Astrocyte (in vitro differentiated cells and primary cell): ENCODE measurements around the gene MYO1F. TPM values are rescaled to one million over a fixed set of nuclear protein-coding genes. Genes with fewer than 3 reads are reported as not detected.

ENCODE experiments used
- DNase-seq: peaks from one replicate; pipeline ENCODE4 v3.0.0-alpha.2; 2010; ENCODE audit warnings: low read depth
- FAIRE-seq: peaks from 2 replicates; lab custom pipeline; 2011; peaks lifted over from hg19 to GRCh38; lab: Jason Lieb, UNC
- H2AFZ ChIP-seq: 2 replicates; pipeline ENCODE4 v1.6.0; 2012; ENCODE audit warnings: low read depth, low read length, inconsistent platforms
- H3K27ac ChIP-seq: 2 replicates; pipeline ENCODE4 v1.5.1; 2011; ENCODE audit warnings: low read depth, low read length, inconsistent platforms
- H3K27me3 ChIP-seq: 2 replicates; pipeline ENCODE4 v1.6.0; 2011; ENCODE audit warnings: low read length, inconsistent platforms; ENCODE audit not compliant: insufficient read depth
- H3K36me3 ChIP-seq: 2 replicates; pipeline ENCODE4 v1.5.1; 2011; ENCODE audit warnings: low read length, inconsistent platforms; ENCODE audit not compliant: insufficient read depth
- H3K4me1 ChIP-seq: 2 replicates; pipeline ENCODE4 v1.5.1; 2011; ENCODE audit warnings: low read length, inconsistent platforms; ENCODE audit not compliant: insufficient read depth
- H3K4me2 ChIP-seq: 2 replicates; pipeline ENCODE4 v1.6.0; 2012; ENCODE audit warnings: low read length, inconsistent platforms
- H3K4me3 ChIP-seq: 2 replicates; pipeline ENCODE4 v1.5.1; 2011; ENCODE audit warnings: low read depth, mild to moderate bottlenecking, low read length, inconsistent platforms; ENCODE audit not compliant: insufficient read depth
- H3K79me2 ChIP-seq: 2 replicates; pipeline ENCODE4 v1.6.0; 2012; ENCODE audit warnings: mild to moderate bottlenecking, low read length, inconsistent platforms; ENCODE audit not compliant: insufficient read depth
- H3K9ac ChIP-seq: 2 replicates; pipeline ENCODE4 v1.6.0; 2012; ENCODE audit warnings: mild to moderate bottlenecking, low read length, inconsistent platforms
- H3K9me3 ChIP-seq: 2 replicates; pipeline ENCODE4 v1.5.1; 2012; ENCODE audit warnings: low read depth, mild to moderate bottlenecking, low read length, inconsistent platforms; ENCODE audit not compliant: insufficient read depth
- H4K20me1 ChIP-seq: 2 replicates; pipeline ENCODE4 v1.6.0; 2012; ENCODE audit warnings: low read length, inconsistent platforms; ENCODE audit not compliant: insufficient read depth
- H3K27ac Mint-ChIP-seq: one replicate; pipeline ENCODE4 v1.8.0; 2021; ENCODE audit warnings: mild to moderate bottlenecking, mixed read lengths; ENCODE audit not compliant: unreplicated experiment
- H3K27me3 Mint-ChIP-seq: one replicate; pipeline ENCODE4 v1.8.0; 2021; ENCODE audit warnings: low read depth, mixed read lengths; ENCODE audit not compliant: unreplicated experiment
- H3K36me3 Mint-ChIP-seq: one replicate; pipeline ENCODE4 v1.8.0; 2021; ENCODE audit warnings: low read depth, mixed read lengths; ENCODE audit not compliant: unreplicated experiment
- H3K4me1 Mint-ChIP-seq: one replicate; pipeline ENCODE4 v1.8.0; 2021; ENCODE audit warnings: low read depth, mixed read lengths; ENCODE audit not compliant: unreplicated experiment
- H3K4me3 Mint-ChIP-seq: one replicate; pipeline ENCODE4 v1.8.0; 2021; ENCODE audit warnings: mild to moderate bottlenecking, moderate library complexity, mixed read lengths; ENCODE audit not compliant: unreplicated experiment
- H3K9me3 Mint-ChIP-seq: one replicate; pipeline ENCODE4 v1.8.0; 2021; ENCODE audit warnings: mild to moderate bottlenecking, mixed read lengths; ENCODE audit not compliant: unreplicated experiment
- EZH2 ChIP-seq: IDR thresholded peaks from 2 replicates; pipeline ENCODE4 v1.6.1; 2012; ENCODE audit warnings: mild to moderate bottlenecking, low read length, inconsistent platforms; ENCODE audit not compliant: insufficient read depth
- total RNA-seq: library from RNA; stranded (reverse); gene quantifications from 2 replicates; pipeline ENCODE4 v1.2.1, GENCODE V29; 2021
- TF ChIP-seq, protein P1 (sequence below): IDR thresholded peaks from 2 replicates; pipeline ENCODE4 v1.5.1; 2011; ENCODE audit warnings: low read depth, mild to moderate bottlenecking, inconsistent platforms, low read length, moderate library complexity; ENCODE audit not compliant: insufficient read depth

The MYO1F gene
- total RNA-seq, 1 donor from 2014 or later: 0.23 TPM

DNA sequence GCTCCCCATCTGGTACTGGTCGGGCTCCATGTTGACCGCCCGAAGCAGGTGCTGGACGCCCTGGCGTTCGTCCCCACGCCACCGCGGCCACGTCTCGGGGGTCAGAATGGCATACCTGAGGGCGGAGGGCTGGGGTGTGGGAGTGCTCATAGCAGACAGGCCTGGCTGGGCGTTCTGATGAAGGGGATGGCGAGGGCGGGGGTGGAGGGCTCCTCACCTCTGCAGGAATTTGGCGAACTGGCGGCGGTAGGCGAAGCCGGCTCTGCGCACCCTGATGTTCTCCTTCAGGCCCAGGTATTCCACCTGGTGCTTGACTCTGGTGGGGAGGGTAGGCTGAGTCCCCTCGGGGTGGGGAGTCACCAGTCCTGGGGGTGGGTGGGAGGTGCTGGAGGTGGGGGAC, 41.0 kb downstream of the MYO1F start:
- Histone ChIP-seq H3K4me3 (no peak overlapping the region), H3K9me3 (no peaks in the 10 kb centered on the region), H3K27me3 (no peaks in the 10 kb centered on the region), H3K79me2 (no peaks in the 10 kb centered on the region), H3K9ac (no peak overlapping the region), H3K4me1 (no peaks in the 10 kb centered on the region), H3K27ac (no peak overlapping the region), H4K20me1 (no peaks in the 10 kb centered on the region), H3K36me3 (no peaks in the 10 kb centered on the region), H3K4me2 (no peak overlapping the region), H2AFZ (no peak overlapping the region)
- Mint-ChIP-seq H3K9me3 (no peaks in the 10 kb centered on the region), H3K27me3 (no peaks in the 10 kb centered on the region), H3K4me3 (no peak overlapping the region), H3K4me1 (no peaks in the 10 kb centered on the region), H3K27ac (no peak overlapping the region), H3K36me3 (peaks cover 1% of the 10 kb centered on the region)
- TF ChIP-seq EZH2: no peak
- TF ChIP-seq, protein P1, sequence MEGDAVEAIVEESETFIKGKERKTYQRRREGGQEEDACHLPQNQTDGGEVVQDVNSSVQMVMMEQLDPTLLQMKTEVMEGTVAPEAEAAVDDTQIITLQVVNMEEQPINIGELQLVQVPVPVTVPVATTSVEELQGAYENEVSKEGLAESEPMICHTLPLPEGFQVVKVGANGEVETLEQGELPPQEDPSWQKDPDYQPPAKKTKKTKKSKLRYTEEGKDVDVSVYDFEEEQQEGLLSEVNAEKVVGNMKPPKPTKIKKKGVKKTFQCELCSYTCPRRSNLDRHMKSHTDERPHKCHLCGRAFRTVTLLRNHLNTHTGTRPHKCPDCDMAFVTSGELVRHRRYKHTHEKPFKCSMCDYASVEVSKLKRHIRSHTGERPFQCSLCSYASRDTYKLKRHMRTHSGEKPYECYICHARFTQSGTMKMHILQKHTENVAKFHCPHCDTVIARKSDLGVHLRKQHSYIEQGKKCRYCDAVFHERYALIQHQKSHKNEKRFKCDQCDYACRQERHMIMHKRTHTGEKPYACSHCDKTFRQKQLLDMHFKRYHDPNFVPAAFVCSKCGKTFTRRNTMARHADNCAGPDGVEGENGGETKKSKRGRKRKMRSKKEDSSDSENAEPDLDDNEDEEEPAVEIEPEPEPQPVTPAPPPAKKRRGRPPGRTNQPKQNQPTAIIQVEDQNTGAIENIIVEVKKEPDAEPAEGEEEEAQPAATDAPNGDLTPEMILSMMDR: no peak
- FAIRE-seq: no peak
- no peak for DNase-seq

DNA sequence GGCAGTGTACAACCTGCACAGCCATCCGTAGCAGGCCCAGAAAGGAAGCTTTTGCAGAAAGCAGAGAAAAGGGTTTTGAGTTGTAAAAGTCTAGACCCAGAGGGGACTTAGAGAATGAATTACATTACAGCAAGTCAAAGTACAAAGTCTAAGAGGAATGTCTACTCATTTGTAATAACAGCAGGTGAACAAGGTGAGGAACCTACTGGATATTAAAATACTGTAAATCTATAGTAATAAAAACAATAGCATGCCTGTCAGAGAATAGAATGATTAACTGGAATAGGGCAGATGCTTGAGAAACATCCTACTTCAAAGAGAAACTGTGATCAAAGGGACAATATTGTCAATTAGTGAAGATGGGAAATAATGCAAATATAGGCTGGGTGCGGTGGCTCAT, 45.0 kb downstream of the MYO1F start:
- H3K4me2 ChIP-seq: no peak overlapping the region
- DNase-seq (no peak), FAIRE-seq (no peak)
- H4K20me1 ChIP-seq: peaks cover 17% of the 10 kb centered on the region
- H2AFZ ChIP-seq: no peak overlapping the region
- Mint-ChIP-seq H3K27ac (no peak overlapping the region), H3K36me3 (peaks cover 4% of the 10 kb centered on the region), H3K9me3 (peaks cover 3% of the 10 kb centered on the region), H3K4me3 (no peak overlapping the region), H3K27me3 (no peaks in the 10 kb centered on the region), H3K4me1 (peaks cover 2% of the 10 kb centered on the region)
- no peak for TF ChIP-seq EZH2
- TF ChIP-seq, protein P1: no peak
- H3K27ac ChIP-seq: no peak overlapping the region
- H3K36me3 ChIP-seq: no peaks in the 10 kb centered on the region
- H3K4me1 ChIP-seq: peaks cover under 1% of the 10 kb centered on the region
- H3K9ac ChIP-seq: no peak overlapping the region
- no peaks in the 10 kb centered on the region for H3K27me3 ChIP-seq
- no peak overlapping the region for H3K4me3 ChIP-seq
- H3K9me3 ChIP-seq: no peaks in the 10 kb centered on the region
- peaks cover 2% of the 10 kb centered on the region for H3K79me2 ChIP-seq

DNA sequence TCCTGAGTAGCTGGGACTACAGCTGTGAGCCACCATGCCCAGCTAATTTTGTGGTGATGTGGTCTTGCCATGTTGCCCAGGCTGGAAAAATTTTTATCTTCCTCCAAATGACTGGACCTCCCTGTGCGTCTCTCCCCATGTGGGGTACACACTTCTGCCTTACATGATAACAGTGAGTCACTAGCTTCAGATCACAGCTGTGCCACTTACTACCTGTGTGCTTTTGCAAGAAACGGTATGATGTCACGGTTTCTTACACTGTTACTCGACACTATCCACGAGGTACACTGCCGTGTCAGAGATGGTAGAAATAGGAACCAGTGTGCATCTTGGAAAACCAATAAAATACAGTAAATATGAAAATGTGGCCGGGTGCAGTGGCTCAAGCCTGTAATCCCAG, 45.8 kb downstream of the MYO1F start:
- H3K27me3 Mint-ChIP-seq: no peaks in the 10 kb centered on the region
- H3K36me3 Mint-ChIP-seq: peaks cover 4% of the 10 kb centered on the region

More for the DNA sequence above, 45.8 kb downstream of the MYO1F start:
- Mint-ChIP-seq H3K9me3 (peaks cover 3% of the 10 kb centered on the region), H3K4me3 (no peak overlapping the region), H3K4me1 (peaks cover 7% of the 10 kb centered on the region), H3K27ac (no peak overlapping the region)
- H3K27ac ChIP-seq: no peak overlapping the region
- H3K27me3 ChIP-seq: no peaks in the 10 kb centered on the region
- DNase-seq (no peak), FAIRE-seq (no peak)
- H3K4me3 ChIP-seq: no peak overlapping the region
- H3K4me1 ChIP-seq: peaks cover 6% of the 10 kb centered on the region
- H3K36me3 ChIP-seq: no peaks in the 10 kb centered on the region
- TF ChIP-seq EZH2: no peak
- TF ChIP-seq, protein P1: no peak
- no peak overlapping the region for H3K4me2 ChIP-seq
- no peaks in the 10 kb centered on the region for H3K9me3 ChIP-seq
- H3K9ac ChIP-seq: no peak overlapping the region
- no peak overlapping the region for H2AFZ ChIP-seq
- H3K79me2 ChIP-seq: peaks cover 8% of the 10 kb centered on the region
- H4K20me1 ChIP-seq: peaks cover 17% of the 10 kb centered on the region
